Transverse colon (tissue), 4 donors: ENCODE results near the gene ACSS2. TPM values are rescaled to one million over a fixed set of nuclear protein-coding genes. Genes with fewer than 3 reads are reported as not detected.

Experiments used
- DNase-seq: peaks from one replicate; pipeline ENCODE4 v3.0.0-alpha.2; 2019
- H3K27ac ChIP-seq, 4 donors: fragments of 200-600 bp; sonication (generic); 2 replicates each; pipeline ENCODE4 v1.5.1; 2016 to 2018; ENCODE audit warnings: inconsistent platforms in 4 of 4
- H3K27me3 ChIP-seq: fragments of 200-600 bp; sonication (generic); 2 replicates; pipeline ENCODE4 v1.5.1; 2017; ENCODE audit warnings: inconsistent platforms
- H3K36me3 ChIP-seq, 4 donors: fragments of 200-600 bp; sonication (generic); 2 replicates each; pipeline ENCODE4 v1.5.1; 2017 to 2019; ENCODE audit warnings: inconsistent platforms in 4 of 4
- H3K4me1 ChIP-seq, 4 donors: fragments of 200-600 bp; sonication (generic); 2 replicates each; pipeline ENCODE4 v1.5.1; 2017 to 2020; ENCODE audit warnings: inconsistent platforms in 4 of 4
- H3K4me3 ChIP-seq, 4 donors: fragments of 200-600 bp; sonication (generic); 1 replicate in 1 of 4; 2 replicates in 3 of 4; pipeline versions ENCODE4 v1.5.1 to v1.6.1; 2017 to 2019; ENCODE audit warnings: inconsistent platforms in 4 of 4
- H3K9me3 ChIP-seq, 2 donors: fragments of 200-600 bp; sonication (generic); 2 replicates each; pipeline ENCODE4 v1.5.1; 2017 to 2019; ENCODE audit warnings: inconsistent platforms in 2 of 2
- CTCF ChIP-seq, 5 experiments: fragments of 200-600 bp in 3 of 5; fragments of 450-650 bp in 2 of 5; sonication (generic) in 3 of 5; IDR thresholded peaks; 1 replicate in 2 of 5; 2 replicates in 3 of 5; pipeline ENCODE4 v1.5.1; 2016 to 2017; ENCODE audit warnings: antibody characterized with exemption in 5 of 5, inconsistent platforms in 3 of 5, mild to moderate bottlenecking in 2 of 5, moderate library complexity in 1 of 5
- EP300 ChIP-seq: sonication (generic); formaldehyde crosslinking; IDR thresholded peaks from one replicate; pipeline ENCODE4 v1.6.1; 2017; ENCODE audit warnings: antibody characterized with exemption, low read depth
- POLR2A ChIP-seq: fragments of 450-650 bp; IDR thresholded peaks from one replicate; pipeline ENCODE4 v1.6.1; 2016; ENCODE audit warnings: antibody characterized with exemption, mild to moderate bottlenecking, moderate library complexity
- POLR2AphosphoS5 ChIP-seq, 3 donors: sonication (generic); formaldehyde crosslinking; IDR thresholded peaks; one replicate each; pipeline ENCODE4 v1.6.1; 2016; ENCODE audit warnings: antibody characterized with exemption in 3 of 3
- WGBS, 2 donors: methylation state at CpG; one replicate each; pipeline ENCODE4 v1.1.5; 2018; ENCODE audit warnings: low coverage in 1 of 2; 5-methylcytosine and 5-hydroxymethylcytosine counted together
- in situ Hi-C, 4 donors: fragments of 200-750 bp; cut with MboI; loops; one replicate each; pipeline versions ENCODE4 v1.15.0 to v1.15.1; 2017; ENCODE audit warnings: low sequenced_read_pairs in 3 of 4, low pct_ligation_motif_present in 1 of 4, low pct_unique_long_range_greater_than_20kb in 1 of 4
- intact Hi-C: fragments of 100-400 bp; cut with DNase I; formaldehyde crosslinking; loops from one replicate; pipeline ENCODE4 v1.15.1; 2023; ENCODE audit warnings: low total_unique reads
- total RNA-seq, 4 donors: library from RNA; depleted of rRNA; stranded (reverse); fragments of >200 nt; gene quantifications; one replicate each; pipeline ENCODE4 v1.1.0, GENCODE V29; 2016

Gene ACSS2
- total RNA-seq, 4 donors from 2014 or later: 257 to 393 (median 359) TPM

GRCh38 chr20:34904202-34904621, 27.8 kb downstream of the ACSS2 start:
- in situ Hi-C loops: no loop called here

GRCh38 chr20:34907616-34908469, 31.4 kb downstream of the ACSS2 start:
- H3K27ac ChIP-seq: peak overlapping the region; percentile 56 to 78 (median 68)
- no peak overlapping the region for H3K4me3 ChIP-seq
- intact Hi-C loops: no loop called here
- DNase-seq: peak; percentile 68
- no peaks in the 10 kb centered on the region for H3K9me3 ChIP-seq
- no peak for TF ChIP-seq POLR2A
- TF ChIP-seq CTCF (IDR thresholded peaks at IDR 0.05): no peak
- no peak for TF ChIP-seq EP300
- no peak for TF ChIP-seq POLR2AphosphoS5 (IDR thresholded peaks at IDR 0.05)
- H3K36me3 ChIP-seq: peaks cover 0 to 9% (median 0%) of the 10 kb centered on the region in 4 donors
- H3K4me1 ChIP-seq: peaks cover 7 to 47% (median 26%) of the 10 kb centered on the region in 4 donors
- in situ Hi-C loops: no loop called here
- 0 to 31% methylated on average over 3 to 7 of the region's 7 CpGs for WGBS, 2 donors
- H3K27me3 ChIP-seq: no peaks in the 10 kb centered on the region

More at GRCh38 chr20:34904202-34904621, 27.8 kb downstream of the ACSS2 start:
- no peak overlapping the region for H3K4me3 ChIP-seq
- WGBS, 2 donors: 54 to 55% methylated on average over 3 of the region's 3 CpGs
- no peak for DNase-seq
- intact Hi-C loops: no loop called here
- no peaks in the 10 kb centered on the region for H3K27me3 ChIP-seq
- peaks cover 7 to 55% (median 28%) of the 10 kb centered on the region in 4 donors for H3K4me1 ChIP-seq
- peak overlapping the region in 3 of 4 donors; percentile 26 to 34 (median 27) for H3K27ac ChIP-seq
- TF ChIP-seq CTCF (IDR thresholded peaks at IDR 0.05): no peak
- TF ChIP-seq EP300: no peak
- no peak for TF ChIP-seq POLR2A
- TF ChIP-seq POLR2AphosphoS5 (IDR thresholded peaks at IDR 0.05): no peak
- peaks cover 0 to 7% (median 0%) of the 10 kb centered on the region in 4 donors for H3K36me3 ChIP-seq
- no peaks in the 10 kb centered on the region for H3K9me3 ChIP-seq

GRCh38 chr20:34915131-34915530, 38.7 kb downstream of the ACSS2 start:
- intact Hi-C loops: no loop called here
- 84% methylated on average over 4 of the region's 4 CpGs; no CpG with 5 or more reads in 1 of the 2 donors for WGBS, 2 donors
- peaks cover 0 to 47% (median 33%) of the 10 kb centered on the region in 4 donors for H3K4me1 ChIP-seq

More at GRCh38 chr20:34915131-34915530, 38.7 kb downstream of the ACSS2 start:
- peak overlapping the region; percentile 76 to 85 (median 83) for H3K27ac ChIP-seq
- in situ Hi-C loops: no loop called here
- no peaks in the 10 kb centered on the region for H3K9me3 ChIP-seq
- no peak overlapping the region for H3K4me3 ChIP-seq
- peaks cover 0 to 3% (median 0%) of the 10 kb centered on the region in 4 donors for H3K36me3 ChIP-seq
- H3K27me3 ChIP-seq: no peaks in the 10 kb centered on the region
- DNase-seq: no peak
- TF ChIP-seq POLR2AphosphoS5 (IDR thresholded peaks at IDR 0.05) (no peak), CTCF (IDR thresholded peaks at IDR 0.05) (no peak), POLR2A (no peak), EP300 (no peak)
